H1 (cell line): ENCODE results near the gene HIGD1B.

Experiments used
- CHD7 ChIP-seq: fragments of 300-600 bp; sonication (generic); IDR thresholded peaks from 2 replicates; pipeline ENCODE4 v1.7.1; 2012; ENCODE audit warnings: low read length, moderate library complexity, mild to moderate bottlenecking, inconsistent platforms; ENCODE audit not compliant: insufficient replicate concordance
- CTCF ChIP-seq, 3 experiments: IDR thresholded peaks; 1 replicate in 2 of 3; 2 replicates in 1 of 3; pipeline versions ENCODE4 v1.5.1 to v1.6.1; 2011; ENCODE audit warnings: low read length in 3 of 3, mild to moderate bottlenecking in 3 of 3, inconsistent platforms in 2 of 3, low read depth in 1 of 3, moderate library complexity in 1 of 3; ENCODE audit not compliant: insufficient read depth in 1 of 3; ENCODE audit errors: control extremely low read depth in 1 of 3
- POLR2A ChIP-seq, 2 experiments: IDR thresholded peaks; 1 replicate in 1 of 2; 2 replicates in 1 of 2; pipeline ENCODE4 v1.6.1; 2011; ENCODE audit warnings: low read depth in 2 of 2, low read length in 2 of 2, mild to moderate bottlenecking in 2 of 2; ENCODE audit errors: control extremely low read depth in 1 of 2
- SIX5 ChIP-seq: IDR thresholded peaks from 2 replicates; pipeline ENCODE4 v1.6.1; 2011; ENCODE audit warnings: mild to moderate bottlenecking, low read depth, low read length
- SUZ12 ChIP-seq: fragments of 200-600 bp; sonication (generic); IDR thresholded peaks from 2 replicates; pipeline ENCODE4 v1.6.1; 2012; ENCODE audit warnings: mild to moderate bottlenecking, inconsistent platforms, low read length, moderate library complexity, mixed read lengths

GRCh38 chr17:44840274-44840673 lies 7.4 kb upstream of the HIGD1B start:
- no peak for TF ChIP-seq CTCF (IDR thresholded peaks at IDR 0.05; ENCODE audit: control extremely low read depth in 1 of 3, insufficient read depth in 1 of 3, low read depth in 1 of 3, low read length in 3 of 3)
- no peak for TF ChIP-seq SUZ12
- TF ChIP-seq CHD7, result no peak
- TF ChIP-seq POLR2A (IDR thresholded peaks at IDR 0.05; ENCODE audit: control extremely low read depth in 1 of 2, low read depth in 2 of 2, low read length in 2 of 2), result no peak
- TF ChIP-seq SIX5, result no peak
